ENCODE data around the gene DCAF10. TPM values are rescaled to one million over a fixed set of nuclear protein-coding genes. Genes with fewer than 3 reads are reported as not detected.
"Not testable (repeated sequence)": the region's sequence is repeated elsewhere in the genome, so short reads cannot be mapped to it uniquely, and the experiment has no call there.

DCAF10 gene
- total RNA-seq, 2 experiments from 2014 or later = 12.8 to 20.8 TPM

DNA sequence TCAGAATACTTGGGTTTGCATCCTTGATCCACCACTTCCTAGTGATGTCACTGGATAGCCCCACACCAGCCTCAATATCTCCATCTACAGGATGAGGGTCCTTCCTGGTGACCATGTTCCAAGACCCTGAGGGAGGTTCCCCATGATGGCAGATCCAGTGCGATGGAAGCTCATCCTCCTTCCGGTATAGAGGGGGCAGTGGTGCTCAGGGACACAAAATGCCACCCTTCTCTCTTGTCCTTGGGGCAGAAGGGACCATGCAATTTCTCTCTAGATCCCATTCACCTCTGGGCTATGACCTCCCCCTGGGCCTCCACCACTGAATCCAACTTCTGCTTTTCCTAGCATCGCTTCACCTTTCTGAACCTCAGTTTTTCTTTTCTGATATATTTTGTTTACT lies 108.7 kb downstream of the DCAF10 start:
- H3K4me1 ChIP-seq (ENCODE audit: insufficient read depth, low read length, poor library complexity, severe bottlenecking) = peaks cover 17% of the 10 kb centered on the region
- no peak for TF ChIP-seq EZH2phosphoT487 (IDR thresholded peaks at IDR 0.05; ENCODE audit: borderline replicate concordance, low read depth, low read length)
- TF ChIP-seq, protein P1, sequence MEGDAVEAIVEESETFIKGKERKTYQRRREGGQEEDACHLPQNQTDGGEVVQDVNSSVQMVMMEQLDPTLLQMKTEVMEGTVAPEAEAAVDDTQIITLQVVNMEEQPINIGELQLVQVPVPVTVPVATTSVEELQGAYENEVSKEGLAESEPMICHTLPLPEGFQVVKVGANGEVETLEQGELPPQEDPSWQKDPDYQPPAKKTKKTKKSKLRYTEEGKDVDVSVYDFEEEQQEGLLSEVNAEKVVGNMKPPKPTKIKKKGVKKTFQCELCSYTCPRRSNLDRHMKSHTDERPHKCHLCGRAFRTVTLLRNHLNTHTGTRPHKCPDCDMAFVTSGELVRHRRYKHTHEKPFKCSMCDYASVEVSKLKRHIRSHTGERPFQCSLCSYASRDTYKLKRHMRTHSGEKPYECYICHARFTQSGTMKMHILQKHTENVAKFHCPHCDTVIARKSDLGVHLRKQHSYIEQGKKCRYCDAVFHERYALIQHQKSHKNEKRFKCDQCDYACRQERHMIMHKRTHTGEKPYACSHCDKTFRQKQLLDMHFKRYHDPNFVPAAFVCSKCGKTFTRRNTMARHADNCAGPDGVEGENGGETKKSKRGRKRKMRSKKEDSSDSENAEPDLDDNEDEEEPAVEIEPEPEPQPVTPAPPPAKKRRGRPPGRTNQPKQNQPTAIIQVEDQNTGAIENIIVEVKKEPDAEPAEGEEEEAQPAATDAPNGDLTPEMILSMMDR (conservative IDR thresholded peaks at IDR 0.05; ENCODE audit: low read length) = no peak
- H4K20me1 ChIP-seq (ENCODE audit: insufficient read depth, low read length) = no peaks in the 10 kb centered on the region
- CTCF ChIA-PET (ENCODE audit: unreplicated experiment) = no interaction called here
- POLR2A ChIA-PET = interaction anchor here (0.7 kb wide), 1 partner anchor 781 kb away, joined by 4 read pairs; no protein-coding TSS in a partner anchor
- intact Hi-C loops (cut with micrococcal nuclease; ENCODE audit: unreplicated experiment) = no loop called here
- H3K4me3 ChIP-seq (ENCODE audit: low read depth, low read length, poor library complexity, severe bottlenecking) = no peak overlapping the region
- no TSS peak for BruUV-seq (replicated peaks)
- no peaks in the 10 kb centered on the region for H3K9me3 ChIP-seq (ENCODE audit: low read length)
- no peak overlapping the region for H3K4me2 ChIP-seq (ENCODE audit: low read length)
- no peak for DNase-seq (ENCODE audit: low spot score)
- H3K27ac ChIP-seq (ENCODE audit: low read depth, low read length, poor library complexity, severe bottlenecking) = no peak overlapping the region
- H3K79me2 ChIP-seq (ENCODE audit: insufficient read depth, low read depth, low read length) = no peaks in the 10 kb centered on the region
- no peak overlapping the region for H2AFZ ChIP-seq (ENCODE audit: low read length)
- no peaks in the 10 kb centered on the region for H3K36me3 ChIP-seq (ENCODE audit: insufficient read depth, low read length)
- H3K9me2 ChIP-seq (ENCODE audit: insufficient read depth, low read length) = no peaks in the 10 kb centered on the region

DNA sequence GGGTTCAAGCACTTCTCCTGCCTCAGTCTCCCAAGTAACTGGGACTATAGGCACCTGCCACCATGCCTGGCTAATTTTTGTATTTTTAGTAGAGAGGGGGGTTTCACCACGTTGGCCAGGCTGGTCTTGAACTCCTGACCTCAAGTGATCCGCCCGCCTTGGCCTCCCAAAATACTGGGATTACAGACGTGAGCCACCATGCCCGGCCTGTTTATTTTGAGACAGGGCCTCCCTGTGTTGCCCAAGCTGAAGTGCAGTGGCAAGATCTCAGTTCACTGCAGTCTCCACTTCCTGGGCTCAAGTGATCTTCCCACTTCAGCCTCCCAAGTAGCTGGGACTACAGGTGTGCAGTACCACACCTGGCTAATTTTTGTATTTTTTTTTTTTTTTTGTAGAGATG lies 109.2 kb downstream of the DCAF10 start:
- POLR2A ChIA-PET = interaction anchor here (0.7 kb wide), 1 partner anchor 781 kb away, joined by 4 read pairs; no protein-coding TSS in a partner anchor
- CTCF ChIA-PET (ENCODE audit: unreplicated experiment) = not testable (repeated sequence)
- intact Hi-C loops (cut with micrococcal nuclease; ENCODE audit: unreplicated experiment) = loop anchor here (5.0 to 10.0 kb wide), 3 partner anchors 157 to 355 kb away; partner anchors contain the start of gene SHB

DNA sequence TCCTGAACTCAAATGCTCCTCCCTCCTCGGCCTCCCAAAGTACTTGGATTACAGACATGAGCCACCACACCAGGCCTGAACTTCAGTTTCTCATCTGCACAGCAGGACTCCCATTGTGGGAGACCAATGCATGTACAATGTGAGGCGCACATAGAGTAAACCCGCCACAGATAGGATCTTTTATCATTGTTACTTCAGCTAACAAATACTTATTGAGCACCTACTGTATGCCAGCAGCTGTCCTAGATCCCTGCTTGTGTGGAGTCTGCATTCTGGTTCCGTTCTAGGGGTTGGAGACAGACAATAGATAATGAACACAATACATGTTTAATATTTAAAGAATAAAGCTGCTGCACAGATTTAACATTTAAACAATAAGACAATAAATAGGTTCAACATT lies 109.7 kb downstream of the DCAF10 start:
- ChIA-PET POLR2A (interaction anchor here (0.6 to 0.7 kb wide), 2 partner anchors 203 to 425 kb away, joined by 3 read pairs; no protein-coding TSS in a partner anchor), CTCF (ENCODE audit: unreplicated experiment) (no interaction called here)
- H3K4me1 ChIP-seq (ENCODE audit: insufficient read depth, low read length, poor library complexity, severe bottlenecking) = peaks cover 9% of the 10 kb centered on the region
- no peak overlapping the region for H3K4me2 ChIP-seq (ENCODE audit: low read length)
- no peaks in the 10 kb centered on the region for H4K20me1 ChIP-seq (ENCODE audit: insufficient read depth, low read length)
- intact Hi-C loops (cut with micrococcal nuclease; ENCODE audit: unreplicated experiment) = loop anchor here (5.0 to 10.0 kb wide), 3 partner anchors 157 to 355 kb away; partner anchors contain the start of gene SHB
- H3K9me2 ChIP-seq (ENCODE audit: insufficient read depth, low read length) = no peaks in the 10 kb centered on the region
- TF ChIP-seq, protein P1 (conservative IDR thresholded peaks at IDR 0.05; ENCODE audit: low read length) = no peak
- TF ChIP-seq EZH2phosphoT487 (IDR thresholded peaks at IDR 0.05; ENCODE audit: borderline replicate concordance, low read depth, low read length) = no peak
- H3K9me3 ChIP-seq (ENCODE audit: low read length) = no peaks in the 10 kb centered on the region
- no peak overlapping the region for H2AFZ ChIP-seq (ENCODE audit: low read length)
- no peaks in the 10 kb centered on the region for H3K36me3 ChIP-seq (ENCODE audit: insufficient read depth, low read length)
- H3K4me3 ChIP-seq (ENCODE audit: low read depth, low read length, poor library complexity, severe bottlenecking) = no peak overlapping the region
- H3K79me2 ChIP-seq (ENCODE audit: insufficient read depth, low read depth, low read length) = no peaks in the 10 kb centered on the region
- no TSS peak for BruUV-seq (replicated peaks)
- H3K27ac ChIP-seq (ENCODE audit: low read depth, low read length, poor library complexity, severe bottlenecking) = no peak overlapping the region
- DNase-seq (ENCODE audit: low spot score) = no peak

More for the DNA sequence above, 109.2 kb downstream of the DCAF10 start:
- H3K9me3 ChIP-seq (ENCODE audit: low read length); H3K4me3 ChIP-seq (ENCODE audit: low read depth, low read length, poor library complexity, severe bottlenecking); DNase-seq (ENCODE audit: low spot score); H3K4me2 ChIP-seq (ENCODE audit: low read length); H3K36me3 ChIP-seq (ENCODE audit: insufficient read depth, low read length); BruUV-seq (replicated peaks); H2AFZ ChIP-seq (ENCODE audit: low read length); H3K9me2 ChIP-seq (ENCODE audit: insufficient read depth, low read length); H3K79me2 ChIP-seq (ENCODE audit: insufficient read depth, low read depth, low read length); H3K27ac ChIP-seq (ENCODE audit: low read depth, low read length, poor library complexity, severe bottlenecking); H4K20me1 ChIP-seq (ENCODE audit: insufficient read depth, low read length): not testable (repeated sequence)
- peaks cover 12% of the 10 kb centered on the region for H3K4me1 ChIP-seq (ENCODE audit: insufficient read depth, low read length, poor library complexity, severe bottlenecking)

All from OCI-LY7 (cell line).